Transverse colon (tissue), 4 donors: Measurements from ENCODE around the gene ZNF184. TPM values are rescaled to one million over a fixed set of nuclear protein-coding genes. Genes with fewer than 3 reads are reported as not detected.
"Not testable (repeated sequence)": the region's sequence is repeated elsewhere in the genome, so short reads cannot be mapped to it uniquely, and the experiment has no call there.

Experiments used
- DNase-seq: peaks from one replicate; pipeline ENCODE4 v3.0.0-alpha.2; 2019
- H3K27ac ChIP-seq, 4 donors: fragments of 200-600 bp; sonication (generic); 2 replicates each; pipeline ENCODE4 v1.5.1; 2016 to 2018; ENCODE audit warnings: inconsistent platforms in 4 of 4
- H3K27me3 ChIP-seq: fragments of 200-600 bp; sonication (generic); 2 replicates; pipeline ENCODE4 v1.5.1; 2017; ENCODE audit warnings: inconsistent platforms
- H3K36me3 ChIP-seq, 4 donors: fragments of 200-600 bp; sonication (generic); 2 replicates each; pipeline ENCODE4 v1.5.1; 2017 to 2019; ENCODE audit warnings: inconsistent platforms in 4 of 4
- H3K4me1 ChIP-seq, 4 donors: fragments of 200-600 bp; sonication (generic); 2 replicates each; pipeline ENCODE4 v1.5.1; 2017 to 2020; ENCODE audit warnings: inconsistent platforms in 4 of 4
- H3K4me3 ChIP-seq, 4 donors: fragments of 200-600 bp; sonication (generic); 1 replicate in 1 of 4; 2 replicates in 3 of 4; pipeline versions ENCODE4 v1.5.1 to v1.6.1; 2017 to 2019; ENCODE audit warnings: inconsistent platforms in 4 of 4
- H3K9me3 ChIP-seq, 2 donors: fragments of 200-600 bp; sonication (generic); 2 replicates each; pipeline ENCODE4 v1.5.1; 2017 to 2019; ENCODE audit warnings: inconsistent platforms in 2 of 2
- CTCF ChIP-seq, 5 experiments: fragments of 200-600 bp in 3 of 5; fragments of 450-650 bp in 2 of 5; sonication (generic) in 3 of 5; IDR thresholded peaks; 1 replicate in 2 of 5; 2 replicates in 3 of 5; pipeline ENCODE4 v1.5.1; 2016 to 2017; ENCODE audit warnings: antibody characterized with exemption in 5 of 5, inconsistent platforms in 3 of 5, mild to moderate bottlenecking in 2 of 5, moderate library complexity in 1 of 5
- EP300 ChIP-seq: sonication (generic); formaldehyde crosslinking; IDR thresholded peaks from one replicate; pipeline ENCODE4 v1.6.1; 2017; ENCODE audit warnings: antibody characterized with exemption, low read depth
- POLR2A ChIP-seq: fragments of 450-650 bp; IDR thresholded peaks from one replicate; pipeline ENCODE4 v1.6.1; 2016; ENCODE audit warnings: antibody characterized with exemption, mild to moderate bottlenecking, moderate library complexity
- POLR2AphosphoS5 ChIP-seq, 3 donors: sonication (generic); formaldehyde crosslinking; IDR thresholded peaks; one replicate each; pipeline ENCODE4 v1.6.1; 2016; ENCODE audit warnings: antibody characterized with exemption in 3 of 3
- WGBS, 2 donors: methylation state at CpG; one replicate each; pipeline ENCODE4 v1.1.5; 2018; ENCODE audit warnings: low coverage in 1 of 2; 5-methylcytosine and 5-hydroxymethylcytosine counted together
- in situ Hi-C, 4 donors: fragments of 200-750 bp; cut with MboI; loops; one replicate each; pipeline versions ENCODE4 v1.15.0 to v1.15.1; 2017; ENCODE audit warnings: low sequenced_read_pairs in 3 of 4, low pct_ligation_motif_present in 1 of 4, low pct_unique_long_range_greater_than_20kb in 1 of 4
- intact Hi-C: fragments of 100-400 bp; cut with DNase I; formaldehyde crosslinking; loops from one replicate; pipeline ENCODE4 v1.15.1; 2023; ENCODE audit warnings: low total_unique reads
- total RNA-seq, 4 donors: library from RNA; depleted of rRNA; stranded (reverse); fragments of >200 nt; gene quantifications; one replicate each; pipeline ENCODE4 v1.1.0, GENCODE V29; 2016

ZNF184 gene
- total RNA-seq, 4 donors from 2014 or later: 2.8 to 9.7 (median 6.9) TPM

- no peaks in the 10 kb centered on the region for H3K36me3 ChIP-seq
- no peak for DNase-seq
- no peaks in the 10 kb centered on the region for H3K4me1 ChIP-seq
- 88% methylated on average over 1 of the region's 1 CpG for WGBS, 2 donors
- in situ Hi-C loops (no loop called here), intact Hi-C loops (loop anchor here (5.0 kb wide), 1 partner anchor 1039 kb away; no protein-coding TSS in a partner anchor)
- TF ChIP-seq POLR2AphosphoS5 (IDR thresholded peaks at IDR 0.05): no peak
- TF ChIP-seq CTCF (IDR thresholded peaks at IDR 0.05): no peak
- TF ChIP-seq EP300: no peak
- TF ChIP-seq POLR2A: no peak
- H3K27ac ChIP-seq: no peak overlapping the region
- no peaks in the 10 kb centered on the region for H3K27me3 ChIP-seq
- no peak overlapping the region for H3K4me3 ChIP-seq
- H3K9me3 ChIP-seq: peaks cover 0 to 3% of the 10 kb centered on the region in 2 donors
Measured at GRCh38 chr6:27433714-27434113, 39.2 kb downstream of the ZNF184 start.

- TF ChIP-seq EP300: no peak
- no peak for TF ChIP-seq POLR2AphosphoS5 (IDR thresholded peaks at IDR 0.05)
- intact Hi-C loops (no loop called here), in situ Hi-C loops (no loop called here)
- Histone ChIP-seq H3K27me3 (no peaks in the 10 kb centered on the region), H3K9me3 (no peaks in the 10 kb centered on the region), H3K4me3 (no peak overlapping the region), H3K27ac (no peak overlapping the region), H3K4me1 (no peaks in the 10 kb centered on the region), H3K36me3 (no peaks in the 10 kb centered on the region)
- WGBS, 2 donors: 83 to 100% methylated on average over 1 to 2 of the region's 2 CpGs
- DNase-seq: no peak
Measured at GRCh38 chr6:27428966-27429365, 43.9 kb downstream of the ZNF184 start.

- H3K4me1 ChIP-seq: no peaks in the 10 kb centered on the region
- in situ Hi-C loops (no loop called here), intact Hi-C loops (no loop called here)
- H3K27ac ChIP-seq: no peak overlapping the region
- WGBS, 2 donors: 66 to 84% methylated on average over 3 to 4 of the region's 4 CpGs
- no peaks in the 10 kb centered on the region for H3K36me3 ChIP-seq
- H3K4me3 ChIP-seq: no peak overlapping the region
- H3K9me3 ChIP-seq: no peaks in the 10 kb centered on the region
- no peak for TF ChIP-seq POLR2A
- TF ChIP-seq POLR2AphosphoS5 (IDR thresholded peaks at IDR 0.05): no peak
- no peak for TF ChIP-seq EP300
- H3K27me3 ChIP-seq: no peaks in the 10 kb centered on the region
- DNase-seq: no peak
Measured at GRCh38 chr6:27428502-27428901, 44.4 kb downstream of the ZNF184 start.

- Histone ChIP-seq H3K36me3 (no peaks in the 10 kb centered on the region), H3K9me3 (peaks cover 0 to 3% of the 10 kb centered on the region in 2 donors), H3K27me3 (no peaks in the 10 kb centered on the region), H3K27ac (no peak overlapping the region), H3K4me3 (no peak overlapping the region), H3K4me1 (no peaks in the 10 kb centered on the region)
- WGBS, 2 donors: 64 to 81% methylated on average over 2 to 4 of the region's 4 CpGs
- intact Hi-C loops: no loop called here
- no peak for DNase-seq
- in situ Hi-C loops: no loop called here
- TF ChIP-seq EP300 (no peak), POLR2A (no peak), POLR2AphosphoS5 (IDR thresholded peaks at IDR 0.05) (no peak), CTCF (IDR thresholded peaks at IDR 0.05) (no peak)
Measured at GRCh38 chr6:27426045-27426620, 46.8 kb downstream of the ZNF184 start.

- H3K4me1 ChIP-seq, in situ Hi-C loops, intact Hi-C loops, H3K4me3 ChIP-seq, H3K27me3 ChIP-seq, H3K9me3 ChIP-seq, H3K27ac ChIP-seq, H3K36me3 ChIP-seq, DNase-seq: not testable (repeated sequence)
- WGBS, 2 donors: 93% methylated on average over 35 of the region's 36 CpGs; no CpG with 5 or more reads in 1 of the 2 donors
Measured at GRCh38 chr6:27424851-27425250, 48.1 kb downstream of the ZNF184 start.
